Lung (tissue), 12 donors: ENCODE results near the gene POLDIP2. TPM values are rescaled to one million over a fixed set of nuclear protein-coding genes. Genes with fewer than 3 reads are reported as not detected.

Experiments
- ATAC-seq: fragments of 200-7000 bp; cut with Tn5 transposase; one replicate; pipeline ENCODE4 v1.9.1; 2020; ENCODE audit warnings: moderate number of reproducible peaks; ENCODE audit not compliant: insufficient read depth, low FRiP score
- DNase-seq, 3 donors: peaks; one replicate each; pipeline ENCODE4 v3.0.0-alpha.2; 2013 to 2017
- H3K27ac ChIP-seq, 2 donors: one replicate each; pipeline ENCODE4 v1.5.1; 2013; ENCODE audit warnings: mild to moderate bottlenecking in 2 of 2, moderate library complexity in 2 of 2, control low read depth in 1 of 2, inconsistent platforms in 1 of 2, low read depth in 1 of 2, low read length in 1 of 2
- H3K27me3 ChIP-seq, 3 donors: one replicate each; pipeline ENCODE4 v1.5.1; 2013; ENCODE audit warnings: low read length in 2 of 3; ENCODE audit not compliant: control insufficient read depth in 3 of 3, insufficient read depth in 3 of 3
- H3K36me3 ChIP-seq, 4 donors: one replicate each; pipeline ENCODE4 v1.5.1; 2013; ENCODE audit warnings: low read length in 4 of 4, mild to moderate bottlenecking in 1 of 4, moderate library complexity in 1 of 4; ENCODE audit not compliant: control insufficient read depth in 4 of 4, insufficient read depth in 4 of 4
- H3K4me1 ChIP-seq, 5 donors: one replicate each; pipeline ENCODE4 v1.5.1; 2013; ENCODE audit warnings: low read length in 5 of 5, mild to moderate bottlenecking in 2 of 5, moderate library complexity in 1 of 5; ENCODE audit not compliant: control insufficient read depth in 5 of 5, insufficient read depth in 5 of 5
- H3K4me3 ChIP-seq: one replicate; pipeline ENCODE4 v1.5.1; 2013; ENCODE audit warnings: mild to moderate bottlenecking, control low read depth, moderate library complexity
- H3K9ac ChIP-seq, 2 donors: one replicate each; pipeline ENCODE4 v1.5.1; 2013; ENCODE audit warnings: low read length in 2 of 2, control low read depth in 1 of 2; ENCODE audit not compliant: insufficient read depth in 1 of 2
- H3K9me3 ChIP-seq, 4 donors: one replicate each; pipeline ENCODE4 v1.5.1; 2013; ENCODE audit warnings: low read length in 3 of 4, mild to moderate bottlenecking in 1 of 4, moderate library complexity in 1 of 4; ENCODE audit not compliant: control insufficient read depth in 4 of 4, insufficient read depth in 3 of 4
- CTCF ChIP-seq: IDR thresholded peaks from 2 replicates; pipeline ENCODE4 v1.5.1; 2012; ENCODE audit warnings: mild to moderate bottlenecking; ENCODE audit errors: control extremely low read depth, extremely low read depth
- WGBS, 2 donors: extraction: QIAGEN DNeasy Blood & Tissue Kit; methylation state at CpG; one replicate each; pipeline ENCODE4 v1.1.7; 2013; 5-methylcytosine and 5-hydroxymethylcytosine counted together
- polyA plus RNA-seq, 2 donors: library from polyadenylated mRNA; stranded (reverse); fragments of 200-250 nt; gene quantifications; one replicate each; pipeline ENCODE4 v1.2.1, GENCODE V29; 2013
- total RNA-seq, 2 donors: library from RNA; depleted of rRNA in 1 of 2; stranded (reverse); fragments of >200 nt in 1 of 2; gene quantifications; one replicate each; pipeline ENCODE4 v1.2.1, GENCODE V29; 2014 to 2021
- donor health status: control.
- donor health status: control.
- donor health status: Bipolar disorder and iron deficiency.
- donor health status: healthy.
- donor health status: DM: yes; HTN: yes; CAD: no.

The POLDIP2 gene
- total and polyA plus RNA-seq, 4 donors, result 38.7 to 82.6 (median 62.3) TPM

DNA sequence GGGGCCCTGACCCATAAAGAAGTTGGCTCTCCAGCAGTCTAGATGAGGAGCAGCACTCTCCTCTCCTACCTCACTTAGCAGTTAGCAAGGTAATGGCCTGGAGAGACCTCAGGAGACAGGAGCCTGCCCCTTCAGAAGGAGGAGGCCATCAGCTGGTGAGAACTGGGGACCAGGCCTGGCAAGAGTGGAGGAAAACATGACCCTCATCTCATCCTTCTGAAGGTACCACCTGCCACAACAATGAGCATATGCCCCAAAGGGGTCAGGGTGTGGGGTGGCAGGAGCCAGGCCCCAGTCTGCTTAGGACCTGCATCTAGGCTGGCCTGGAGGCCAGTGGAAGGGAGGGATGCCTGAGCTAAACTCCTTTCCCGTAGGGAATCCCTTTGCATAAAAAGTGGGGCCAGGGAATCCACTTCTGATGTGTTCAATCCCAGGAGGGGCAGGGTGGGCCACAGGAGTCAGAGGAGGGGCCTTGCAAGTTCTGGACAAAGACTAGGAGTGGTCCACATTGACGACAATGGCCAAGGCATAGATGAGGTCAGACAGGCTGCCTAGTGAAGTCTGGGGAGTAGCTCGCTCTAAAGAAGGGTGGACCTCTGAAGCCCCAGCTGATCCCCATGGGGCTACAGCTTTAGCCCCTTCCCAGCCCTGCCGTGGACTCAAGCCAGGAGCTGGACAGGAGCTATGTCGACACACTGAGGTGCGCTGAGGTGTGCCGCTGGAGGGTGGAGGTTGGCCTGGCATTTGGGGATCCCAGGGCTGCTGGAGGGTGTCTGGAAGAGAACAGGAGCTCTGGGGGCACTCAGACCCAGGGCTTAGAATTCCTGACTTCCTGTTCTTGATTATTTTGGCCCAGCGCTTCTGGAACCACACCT lies 6.7 kb upstream of the POLDIP2 start:
- TF ChIP-seq CTCF, result no peak
- H3K4me3 ChIP-seq, result no peak overlapping the region
- peaks cover 20 to 42% (median 23%) of the 10 kb centered on the region in 4 donors for H3K36me3 ChIP-seq
- WGBS, 2 donors, result 93 to 96% methylated on average over 8 of the region's 8 CpGs
- no peak overlapping the region for H3K27ac ChIP-seq
- no peaks in the 10 kb centered on the region for H3K4me1 ChIP-seq
- no peak overlapping the region for H3K9ac ChIP-seq
- ATAC-seq (no peak), DNase-seq (no peak)
- H3K27me3 ChIP-seq, result no peaks in the 10 kb centered on the region
- no peaks in the 10 kb centered on the region for H3K9me3 ChIP-seq

DNA sequence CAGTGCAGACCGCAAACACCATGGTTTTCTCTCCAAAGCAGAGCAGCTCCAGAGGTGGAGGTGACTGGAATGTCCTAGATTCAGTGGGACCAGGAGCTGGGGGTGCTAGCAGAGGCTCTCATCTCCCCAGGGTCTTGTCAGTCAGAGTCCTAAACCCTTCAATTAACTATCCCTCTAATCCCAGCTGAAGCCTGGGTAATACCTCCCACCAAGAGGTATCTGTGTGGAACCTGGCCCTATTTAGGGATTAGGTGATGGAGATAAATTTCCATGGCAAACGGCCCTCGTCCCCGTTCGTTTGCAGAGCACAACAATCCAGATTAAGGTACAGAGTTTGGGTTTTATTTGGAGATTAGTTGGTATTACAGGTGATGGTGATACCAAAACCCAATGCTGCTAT lies 5.9 kb upstream of the POLDIP2 start:
- Histone ChIP-seq H3K27ac (no peak overlapping the region), H3K9ac (no peak overlapping the region), H3K4me1 (peaks cover 0 to 4% (median 3%) of the 10 kb centered on the region in 5 donors), H3K36me3 (peaks cover 21 to 42% (median 23%) of the 10 kb centered on the region in 4 donors), H3K27me3 (no peaks in the 10 kb centered on the region), H3K4me3 (no peak overlapping the region), H3K9me3 (no peaks in the 10 kb centered on the region)
- DNase-seq (no peak), ATAC-seq (no peak)
- 91 to 92% methylated on average over 5 of the region's 5 CpGs for WGBS, 2 donors
- TF ChIP-seq CTCF, result no peak

DNA sequence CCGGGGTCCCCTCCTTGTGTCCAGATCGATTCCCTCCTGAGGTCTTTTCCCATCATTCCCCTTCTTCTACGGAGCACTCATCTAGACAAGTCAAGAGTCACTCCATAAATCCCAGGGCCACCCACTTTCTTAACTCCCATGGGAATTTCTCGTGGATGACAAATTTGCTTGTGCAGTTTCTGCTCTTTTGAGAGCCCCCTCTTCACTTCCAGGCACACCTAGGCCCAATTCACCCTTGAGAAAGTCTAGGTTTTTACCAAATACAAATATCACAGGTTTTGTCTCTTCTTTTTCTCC lies 522 bp upstream of the POLDIP2 start:
- no peak for TF ChIP-seq CTCF
- ATAC-seq, result no peak
- Histone ChIP-seq H3K4me3 (peak overlapping the region; percentile 100), H3K27me3 (no peaks in the 10 kb centered on the region), H3K27ac (peak overlapping the region; percentile 77 to 93), H3K4me1 (peaks cover 3 to 20% (median 7%) of the 10 kb centered on the region in 5 donors), H3K36me3 (peaks cover 18 to 40% (median 38%) of the 10 kb centered on the region in 4 donors), H3K9ac (peak overlapping the region in 1 of 2 donors; percentile 17), H3K9me3 (no peaks in the 10 kb centered on the region)
- no peak for DNase-seq
- WGBS, 2 donors, result 2 to 6% methylated on average over 4 of the region's 4 CpGs

DNA sequence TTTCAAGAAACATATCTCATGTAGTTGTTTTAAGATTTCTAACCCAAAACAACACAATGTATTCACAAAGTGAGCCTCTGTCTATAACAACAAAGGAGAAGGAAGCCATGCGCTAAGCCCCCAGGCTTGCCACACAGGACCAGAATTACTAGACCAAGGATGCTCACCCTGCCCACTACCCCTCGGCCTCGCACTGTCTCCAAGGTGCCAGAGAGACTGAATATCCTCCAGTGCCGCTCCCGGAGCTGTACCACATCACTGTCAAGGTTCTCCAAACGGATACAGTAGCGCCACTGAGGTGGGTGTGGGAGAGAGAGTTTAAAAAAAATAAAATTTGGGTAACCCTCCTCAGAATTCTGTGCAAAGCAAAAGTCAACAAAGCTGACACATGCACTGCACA lies 7.1 kb downstream of the POLDIP2 start:
- Histone ChIP-seq H3K4me1 (peaks cover 0 to 3% (median 0%) of the 10 kb centered on the region in 5 donors), H3K9ac (no peak overlapping the region), H3K27me3 (no peaks in the 10 kb centered on the region), H3K4me3 (no peak overlapping the region), H3K9me3 (no peaks in the 10 kb centered on the region), H3K36me3 (peaks cover 30 to 71% (median 63%) of the 10 kb centered on the region in 4 donors), H3K27ac (no peak overlapping the region)
- no peak for DNase-seq
- ATAC-seq, result no peak
- WGBS, 2 donors, result 89 to 94% methylated on average over 7 of the region's 7 CpGs
- no peak for TF ChIP-seq CTCF
